ENCODE measurements around the gene PRDM16.

Gene PRDM16

DNA sequence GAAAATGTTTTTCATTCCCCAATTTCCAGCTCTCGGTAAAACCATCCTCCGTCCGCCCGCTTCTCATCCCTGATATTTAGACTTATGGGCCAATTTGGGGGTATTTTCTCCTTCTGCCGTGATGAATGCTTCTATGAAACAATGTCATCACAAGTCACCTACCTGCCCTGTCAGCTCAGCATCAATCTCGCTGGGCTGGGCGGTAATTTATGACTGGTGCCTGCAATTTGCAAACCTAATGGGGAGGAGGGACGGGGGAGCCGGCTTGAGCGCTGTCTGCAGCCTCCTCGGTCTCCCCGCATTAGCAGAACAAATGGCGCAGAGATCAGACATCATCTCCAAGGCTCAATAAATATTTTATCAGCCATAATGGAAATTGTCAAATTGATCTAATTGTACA is 72.1 kb downstream of the PRDM16 start:
- no peak for DNase-seq (ENCODE audit: low read depth)

DNA sequence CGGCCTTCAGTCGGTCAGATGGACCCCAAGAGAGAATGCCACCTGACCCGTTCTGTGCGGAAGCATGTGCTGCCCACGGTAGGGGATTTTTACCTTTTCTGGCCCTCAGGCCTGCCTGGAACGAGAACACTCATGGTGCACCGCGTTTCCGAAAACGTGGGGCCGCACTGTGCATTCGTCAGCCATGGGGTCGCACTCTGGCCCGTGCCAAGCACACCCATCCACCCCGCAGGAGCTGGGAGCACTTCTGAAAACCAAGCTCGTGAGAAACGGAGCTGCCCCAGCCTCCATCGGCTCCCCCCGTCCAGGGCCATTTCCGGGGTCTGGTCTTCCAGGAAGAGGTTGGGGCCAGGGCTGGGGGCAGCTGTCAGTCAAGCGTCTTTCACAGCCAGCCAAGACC is 72.8 kb downstream of the PRDM16 start:
- DNase-seq (ENCODE audit: low read depth), result no peak

DNA sequence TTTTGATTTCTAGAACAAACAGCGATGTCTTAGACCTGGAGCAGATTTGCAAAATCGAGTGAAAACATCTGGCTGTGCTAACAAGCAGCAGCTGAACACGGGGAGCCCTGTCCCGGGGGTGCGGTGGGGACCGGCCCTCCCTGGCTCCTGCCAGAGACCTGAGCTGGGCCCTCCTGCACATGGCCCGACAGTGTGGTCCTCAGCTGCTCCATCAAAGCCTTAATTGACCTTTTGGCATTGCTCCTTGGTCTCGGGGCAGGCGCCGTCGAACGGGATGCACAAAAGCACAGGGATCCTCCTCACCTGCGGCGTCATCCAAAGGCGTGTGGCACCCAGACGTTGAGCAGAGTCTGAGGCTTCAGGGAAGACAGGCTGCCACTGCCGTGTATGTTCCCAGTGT is 73.2 kb downstream of the PRDM16 start:
- DNase-seq (ENCODE audit: low read depth), result no peak

GRCh38 chr1:3142751-3143150 is 73.7 kb downstream of the PRDM16 start:
- no peak for DNase-seq (ENCODE audit: low read depth)

GRCh38 chr1:3145532-3146325 is 76.7 kb downstream of the PRDM16 start:
- DNase-seq (ENCODE audit: low read depth), result no peak

DNA sequence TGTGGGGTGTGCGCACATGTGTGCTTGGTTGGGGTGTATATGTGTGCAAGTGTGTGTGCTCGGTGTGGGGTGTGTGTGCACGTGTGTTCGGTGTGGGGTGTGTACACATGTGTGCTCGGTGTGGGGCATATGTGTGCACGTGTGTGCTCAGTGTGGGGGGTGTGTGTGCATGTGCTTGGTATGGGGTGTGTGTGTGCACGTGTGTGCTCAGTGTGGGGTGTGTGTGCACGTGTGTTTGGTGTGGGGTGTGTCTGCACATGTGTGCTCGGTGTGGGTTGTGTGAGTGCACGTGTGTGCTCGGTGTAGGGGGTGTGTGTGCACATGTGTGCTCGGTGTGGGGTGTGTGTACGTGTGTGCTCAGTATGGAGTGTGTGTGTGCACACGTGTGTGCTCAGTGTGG is 77.5 kb downstream of the PRDM16 start:
- DNase-seq (ENCODE audit: low read depth), result no peak

DNA sequence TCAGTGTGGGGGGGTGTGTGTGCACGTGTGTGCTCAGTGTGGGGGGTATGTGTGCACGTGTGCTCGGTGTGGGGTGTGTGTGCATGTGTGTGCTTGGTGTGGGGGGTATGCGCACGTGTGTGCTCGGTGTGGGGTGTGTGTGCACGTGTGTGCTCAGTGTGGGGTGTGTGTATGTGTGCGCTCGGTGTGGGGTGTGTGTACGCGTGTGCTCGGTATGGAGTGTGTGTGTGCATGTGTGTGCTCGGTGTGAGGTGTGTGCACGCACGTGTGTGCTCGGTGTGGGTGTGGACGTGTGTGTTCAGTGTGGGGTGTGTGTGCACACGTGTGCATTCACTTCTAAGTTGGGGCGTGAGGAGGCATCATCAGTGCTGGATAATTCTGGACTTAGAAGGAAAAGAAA is 77.9 kb downstream of the PRDM16 start:
- DNase-seq (ENCODE audit: low read depth), result no peak

GRCh38 chr1:3148171-3148570 is 79.2 kb downstream of the PRDM16 start:
- no peak for DNase-seq (ENCODE audit: low read depth)

- no peak for DNase-seq (ENCODE audit: low read depth)
These were observed 80.3 kb downstream of the PRDM16 start for GRCh38 chr1:3149277-3149676.

DNA sequence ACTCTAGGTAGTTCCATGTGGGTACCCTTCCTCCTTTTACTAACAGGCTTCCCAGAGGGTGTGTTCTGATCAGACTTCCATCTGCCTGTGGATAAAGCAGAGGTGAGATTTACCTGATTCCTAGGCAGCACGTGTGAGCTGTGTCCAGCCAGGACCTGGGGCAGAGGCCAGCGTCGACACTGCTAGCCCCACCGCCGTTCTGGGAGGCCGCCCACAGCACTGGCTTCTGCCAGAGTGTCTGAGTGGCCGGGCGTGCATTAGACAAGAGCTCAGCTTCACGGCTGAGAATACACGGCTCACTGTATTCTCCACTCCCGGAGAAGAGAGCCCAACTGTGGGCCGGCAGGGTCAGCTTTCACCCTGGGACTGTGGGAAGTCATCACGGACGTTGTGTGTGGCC is 82.5 kb downstream of the PRDM16 start:
- DNase-seq (ENCODE audit: low read depth), result no peak

GRCh38 chr1:3152143-3152542 is 83.1 kb downstream of the PRDM16 start:
- DNase-seq (ENCODE audit: low read depth), result no peak

GRCh38 chr1:3153197-3153596 is 84.2 kb downstream of the PRDM16 start:
- no peak for DNase-seq (ENCODE audit: low read depth)

GRCh38 chr1:3153902-3154795 is 85.1 kb downstream of the PRDM16 start:
- DNase-seq (ENCODE audit: low read depth), result no peak

DNA sequence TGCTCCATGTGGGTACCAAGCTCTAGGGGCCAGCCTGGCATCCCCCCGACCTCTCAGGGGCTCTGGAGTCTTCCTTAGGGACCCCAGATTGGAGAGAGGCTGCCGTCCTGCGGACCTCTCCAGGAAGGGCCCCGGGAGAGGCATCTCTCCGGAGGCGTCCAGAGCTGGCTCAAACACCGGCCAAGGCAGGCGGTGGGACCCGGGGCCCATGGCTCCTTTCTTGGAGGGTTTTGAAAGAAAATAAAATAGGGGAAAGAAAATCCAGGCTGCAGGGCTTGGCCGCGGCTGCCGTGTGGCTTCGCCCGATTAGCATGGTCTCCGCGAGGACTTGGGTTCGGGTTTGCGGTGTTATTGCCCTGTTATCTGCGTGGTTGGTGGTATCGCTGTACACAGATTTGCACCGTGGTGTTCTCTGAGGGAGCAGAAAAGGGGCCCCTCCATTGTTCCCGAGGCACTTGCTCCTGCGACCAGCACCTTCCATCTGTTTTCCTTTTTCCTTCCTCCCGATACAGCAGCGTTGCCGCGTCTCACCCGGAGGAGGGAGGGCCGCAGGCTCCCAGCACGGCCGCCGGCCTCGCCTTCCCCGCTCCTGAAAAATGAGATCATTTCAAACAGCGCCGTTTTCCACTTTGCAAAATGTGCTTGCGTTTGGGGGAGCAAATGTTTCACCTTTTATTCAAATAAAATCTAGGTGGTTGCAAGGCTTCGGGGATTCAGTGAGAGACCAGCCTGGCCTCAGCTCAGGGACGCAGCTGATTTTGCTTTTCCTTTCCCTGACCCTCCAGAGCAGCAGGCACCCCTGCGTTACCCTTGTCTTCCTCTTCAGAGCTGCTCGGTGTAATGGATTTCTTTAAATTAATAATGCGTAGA is 86.3 kb downstream of the PRDM16 start:
- no peak for DNase-seq (ENCODE audit: low read depth)

- no peak for DNase-seq (ENCODE audit: low read depth)
These were observed 86.9 kb downstream of the PRDM16 start for GRCh38 chr1:3155926-3156220.

- no peak for DNase-seq (ENCODE audit: low read depth)
These were observed 87.9 kb downstream of the PRDM16 start for GRCh38 chr1:3156936-3157335.

GRCh38 chr1:3158347-3158746 is 89.3 kb downstream of the PRDM16 start:
- DNase-seq (ENCODE audit: low read depth), result no peak

DNA sequence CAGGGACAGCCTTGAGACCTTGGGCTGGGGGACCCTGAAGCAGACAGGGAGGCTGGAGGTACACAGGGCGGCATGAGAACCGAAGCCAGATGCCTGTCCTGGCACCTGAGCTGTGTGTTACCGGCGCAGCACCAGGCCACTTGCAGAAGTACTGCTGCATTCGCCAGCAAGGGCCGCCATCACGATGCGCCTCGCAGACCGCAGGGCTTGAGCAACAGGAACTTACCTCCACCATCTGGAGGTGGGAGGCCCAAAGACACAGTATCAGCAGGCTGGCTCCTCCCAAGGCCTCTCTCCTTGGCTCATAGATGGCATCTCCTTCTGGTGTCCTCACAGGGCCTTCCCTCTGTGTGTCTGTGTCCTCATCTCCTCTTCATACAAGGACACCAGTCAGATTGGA is 90.1 kb downstream of the PRDM16 start:
- no peak for DNase-seq (ENCODE audit: low read depth)

DNA sequence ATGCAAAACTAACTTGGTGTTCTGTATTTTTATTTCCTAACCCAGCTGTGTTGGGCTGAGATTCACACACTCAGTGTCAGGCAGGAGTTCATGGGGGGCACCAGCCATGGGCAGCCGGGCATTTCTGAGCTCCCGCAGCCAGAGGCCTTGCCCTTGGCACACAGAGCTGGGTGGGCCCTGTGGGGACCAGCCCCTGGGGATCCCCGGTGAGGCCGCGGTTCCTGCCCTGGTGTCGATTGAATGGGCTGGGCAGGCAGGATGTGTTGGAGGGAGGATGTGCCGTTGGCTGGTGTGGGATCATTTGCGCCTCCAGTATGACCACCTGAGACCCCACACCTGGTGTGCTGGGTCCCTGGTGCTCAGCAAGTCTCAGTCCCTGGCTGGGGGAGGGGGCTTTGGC is 91.0 kb downstream of the PRDM16 start:
- no peak for DNase-seq (ENCODE audit: low read depth)

- no peak for DNase-seq (ENCODE audit: low read depth)
These were observed 91.7 kb downstream of the PRDM16 start for GRCh38 chr1:3160647-3161145.

DNA sequence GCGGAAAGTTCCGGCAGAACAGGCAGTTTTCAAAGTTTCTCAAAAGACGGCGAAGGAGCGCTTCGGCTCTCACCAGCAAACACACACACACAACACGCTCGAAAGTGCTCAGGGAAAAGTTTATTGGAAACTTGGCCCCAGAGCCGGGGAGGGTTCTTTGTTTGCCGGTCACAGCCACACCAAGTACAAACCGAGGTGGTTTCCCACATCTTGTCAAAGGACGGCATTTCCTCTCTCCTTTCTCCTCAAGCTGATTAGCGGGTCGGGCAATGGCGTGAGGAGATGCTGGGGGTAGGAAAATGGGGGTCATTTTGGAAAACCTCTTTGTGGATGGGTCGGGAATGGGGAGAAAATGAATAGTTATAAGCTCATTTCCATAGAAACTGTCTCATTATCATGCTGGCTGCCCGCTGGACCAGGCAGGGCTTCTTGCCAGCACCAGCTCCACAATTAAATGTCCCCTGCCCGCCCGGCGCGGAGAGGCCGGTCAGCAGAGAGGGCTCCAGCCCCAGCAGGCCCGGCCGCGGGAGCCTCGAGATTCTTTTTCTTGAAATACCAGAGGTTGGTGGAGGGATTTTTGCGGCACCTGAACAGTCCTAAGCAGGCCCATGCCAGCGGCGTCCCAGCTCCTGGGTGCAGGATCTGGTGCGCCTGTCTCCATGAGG is 92.3 kb downstream of the PRDM16 start:
- no peak for DNase-seq (ENCODE audit: low read depth)
